ENCODE results near the gene MAEA.
A peak's percentile ranks its signal among the peaks of the same experiment; 100 is the strongest.

MAEA gene

GRCh38 chr4:1300466-1301455 is 11.1 kb downstream of the MAEA start:
- peak; percentile 54 for DNase-seq (ENCODE audit: low read depth)

DNA sequence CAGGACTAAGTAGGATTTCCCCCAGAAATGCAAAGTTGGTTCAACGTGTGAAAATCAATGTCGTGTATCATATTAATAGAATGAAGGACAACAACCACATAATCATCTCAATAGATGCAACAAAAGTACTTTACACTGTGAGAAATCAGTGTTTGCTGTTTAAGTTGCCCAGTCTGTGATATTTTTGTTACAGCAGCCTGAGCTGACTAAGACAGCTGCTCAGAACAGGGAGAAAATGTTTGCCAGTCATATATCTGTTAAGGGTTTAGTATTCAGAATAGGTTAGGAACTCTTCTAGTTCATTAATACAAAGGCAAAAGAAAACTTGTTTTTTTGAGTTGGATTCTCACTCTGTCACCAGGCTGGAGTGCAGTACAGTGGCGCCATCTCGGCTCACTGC is 12.5 kb downstream of the MAEA start:
- no peak for DNase-seq (ENCODE audit: low read depth)

DNA sequence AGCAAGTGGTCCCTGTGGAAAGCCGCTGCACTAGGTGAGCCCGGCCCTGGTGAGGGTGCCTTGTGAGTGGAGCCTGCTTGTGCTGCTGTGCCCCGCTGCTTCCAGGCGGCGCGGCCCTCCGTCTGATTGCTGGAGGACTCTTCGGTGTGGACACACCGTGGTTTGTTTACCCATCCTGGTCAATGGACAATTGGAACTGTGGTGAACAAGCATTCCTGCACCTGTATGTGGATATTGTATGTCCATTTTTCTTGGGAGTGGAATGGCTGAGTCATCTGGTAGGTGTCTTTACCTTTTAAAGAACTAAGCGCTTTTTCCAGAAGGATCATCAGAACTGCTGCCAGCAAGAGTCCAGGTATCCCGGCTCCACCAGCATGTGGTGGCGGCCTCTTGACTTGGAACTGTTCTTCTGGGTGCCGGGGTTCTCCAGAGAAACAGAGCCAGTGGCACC is 15.6 kb downstream of the MAEA start:
- no peak for DNase-seq (ENCODE audit: low read depth)

GRCh38 chr4:1305781-1306455 is 16.2 kb downstream of the MAEA start:
- DNase-seq (ENCODE audit: low read depth), result no peak

DNA sequence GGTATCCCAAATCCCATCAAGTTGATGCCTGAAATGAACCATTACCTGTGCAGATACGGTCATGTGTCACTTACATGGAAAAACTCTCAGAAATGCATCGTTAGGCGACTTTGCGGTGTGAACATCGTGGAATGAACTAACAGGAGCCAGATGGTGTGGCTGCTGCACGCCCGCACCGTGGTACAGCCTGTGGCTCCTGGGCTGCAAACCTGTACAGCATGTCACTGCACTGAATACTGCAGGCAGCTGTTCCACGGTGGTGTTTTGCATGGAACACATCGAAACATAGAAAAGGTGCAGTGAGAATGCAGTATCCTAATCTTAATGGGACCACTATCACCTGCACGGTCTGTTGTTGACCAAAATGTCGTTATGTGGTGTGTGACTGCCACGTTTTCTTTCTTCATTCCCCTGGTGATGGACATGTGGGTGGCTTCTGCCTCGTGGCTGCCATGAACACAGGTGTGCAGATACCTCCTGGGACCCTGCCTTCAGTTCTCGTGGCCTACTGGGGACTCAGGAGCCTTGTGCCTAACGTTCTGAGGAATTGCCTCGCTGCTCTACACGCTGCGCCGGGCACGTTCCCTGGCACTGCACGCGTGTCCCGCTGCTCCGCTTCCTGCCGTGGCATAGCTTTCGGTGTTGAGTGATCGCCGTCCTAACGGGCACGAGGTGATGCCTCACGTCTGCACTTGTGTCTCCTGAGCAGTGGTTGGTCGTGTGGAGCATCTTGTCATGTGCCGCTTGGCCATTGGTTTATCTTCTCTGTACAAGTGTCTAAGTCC is 18.5 kb downstream of the MAEA start:
- DNase-seq (ENCODE audit: low read depth), result no peak

DNA sequence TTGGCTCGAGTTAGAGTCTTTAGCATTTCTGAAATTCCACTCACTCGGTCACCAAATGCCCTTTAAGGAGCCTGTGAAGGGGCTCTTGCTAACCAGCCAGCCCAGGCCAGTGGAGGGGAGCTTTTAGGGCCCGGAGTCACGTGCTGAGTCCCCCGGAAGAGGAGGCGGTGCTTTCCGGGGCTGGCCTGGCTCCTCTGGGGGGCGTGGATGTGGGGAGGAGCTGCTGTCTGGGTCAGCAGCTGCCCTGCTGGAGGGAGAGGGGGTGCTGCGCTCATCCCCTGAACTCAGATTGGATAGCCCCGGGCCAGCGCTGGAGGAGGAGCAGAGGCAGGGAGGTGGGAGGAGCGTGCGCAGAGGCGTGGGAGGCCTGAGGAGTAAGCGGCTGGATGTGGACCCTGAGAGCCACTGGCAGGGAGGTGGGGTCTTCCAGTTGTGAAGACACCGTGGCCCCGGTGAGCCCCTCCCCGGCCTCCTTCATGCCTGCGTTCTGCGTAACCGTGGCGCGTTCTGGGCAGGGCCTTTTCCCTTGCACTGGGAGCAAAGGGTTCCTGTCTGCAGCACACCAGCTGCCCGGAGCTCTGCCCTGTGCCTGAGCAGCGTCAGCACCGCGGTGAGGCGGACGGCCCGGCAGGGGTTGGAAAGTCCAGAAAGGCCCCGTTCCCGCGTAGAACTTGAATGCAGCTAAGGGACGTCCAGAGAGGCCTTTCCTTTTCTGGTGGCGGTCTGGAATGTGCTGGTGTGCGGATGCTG is 19.7 kb downstream of the MAEA start:
- DNase-seq (ENCODE audit: low read depth), result peak; percentile 95

DNA sequence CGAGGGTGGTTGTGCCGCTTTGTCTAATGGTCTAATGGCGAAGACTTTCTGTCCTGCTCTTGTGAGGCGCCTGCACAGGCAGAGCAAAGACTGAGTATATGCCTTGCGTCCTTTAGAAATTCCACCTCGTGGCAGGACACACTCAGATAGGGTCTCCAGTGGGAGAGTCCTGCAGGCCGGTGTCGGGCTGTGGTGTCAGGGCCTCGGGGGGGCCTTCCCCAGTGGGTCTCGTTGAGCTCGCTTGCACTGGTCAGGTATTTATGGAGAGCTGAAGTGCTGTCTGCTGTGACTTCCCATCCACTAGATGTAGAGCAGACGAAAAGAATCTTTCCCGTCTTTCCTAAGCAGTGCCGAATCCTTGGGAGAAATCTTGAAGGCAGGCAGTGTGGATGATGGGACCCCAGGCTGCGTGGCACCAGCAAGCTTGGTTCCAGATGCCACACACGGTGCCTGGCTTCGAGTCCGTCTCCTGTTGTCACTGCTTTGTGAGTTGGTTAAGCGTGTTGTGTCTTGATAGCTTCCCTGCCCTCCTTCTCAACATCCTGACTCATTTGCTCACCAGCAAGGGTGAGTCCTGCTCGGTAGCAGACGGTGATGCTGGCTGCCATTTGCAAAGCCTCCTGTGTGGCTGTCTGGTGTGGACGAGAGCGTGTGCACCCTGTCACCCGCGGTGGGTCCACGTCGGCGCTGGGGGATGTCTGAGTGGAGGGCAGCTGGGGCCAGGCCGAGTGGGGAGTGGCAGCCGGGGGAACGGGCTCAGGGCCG is 20.5 kb downstream of the MAEA start:
- no peak for DNase-seq (ENCODE audit: low read depth)

- DNase-seq (ENCODE audit: low read depth), result no peak
Observed at GRCh38 chr4:1310796-1311631, 21.3 kb downstream of the MAEA start.

DNA sequence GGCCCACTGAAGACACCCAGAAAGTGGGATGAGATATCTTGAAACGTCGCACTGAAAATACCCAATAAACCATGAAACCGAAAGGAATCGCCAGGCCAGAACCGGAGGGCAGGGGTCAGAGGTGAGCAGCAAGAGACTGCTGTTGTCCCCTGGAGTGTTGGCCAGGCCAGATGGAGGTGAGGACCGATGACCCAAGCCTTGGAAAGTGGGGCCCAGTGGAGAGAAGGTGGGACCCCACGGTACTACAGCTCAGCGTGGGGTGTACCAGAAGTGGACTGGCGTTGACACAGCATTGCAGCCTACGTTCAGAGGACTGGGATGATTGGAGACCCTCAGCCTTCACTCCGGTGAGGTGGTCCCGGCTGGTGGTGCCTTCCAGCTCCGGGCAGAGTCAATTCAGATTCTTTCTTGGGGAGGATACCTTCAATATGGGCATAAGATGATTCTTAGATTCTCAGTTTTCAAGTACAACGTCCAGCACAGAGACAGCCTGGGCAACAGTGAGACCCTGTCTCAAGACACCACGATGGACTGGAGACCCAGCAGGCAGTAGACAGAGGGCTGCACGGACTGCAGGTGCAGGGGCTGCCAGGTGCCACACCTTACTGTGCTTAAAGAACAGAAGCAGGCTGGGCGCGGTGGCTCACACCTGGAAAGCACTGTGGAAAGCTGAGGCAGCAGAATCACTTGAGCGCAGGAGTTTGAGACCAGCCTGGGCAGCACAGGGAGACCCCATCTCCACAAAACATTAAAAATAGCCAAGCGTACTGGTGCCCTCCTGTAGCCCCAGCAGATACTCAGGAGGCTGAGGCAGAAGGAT is 23.3 kb downstream of the MAEA start:
- DNase-seq (ENCODE audit: low read depth), result no peak

- no peak for DNase-seq (ENCODE audit: low read depth)
Observed at GRCh38 chr4:1315306-1315705, 25.6 kb downstream of the MAEA start.

GRCh38 chr4:1315836-1316536 is 26.3 kb downstream of the MAEA start:
- no peak for DNase-seq (ENCODE audit: low read depth)

DNA sequence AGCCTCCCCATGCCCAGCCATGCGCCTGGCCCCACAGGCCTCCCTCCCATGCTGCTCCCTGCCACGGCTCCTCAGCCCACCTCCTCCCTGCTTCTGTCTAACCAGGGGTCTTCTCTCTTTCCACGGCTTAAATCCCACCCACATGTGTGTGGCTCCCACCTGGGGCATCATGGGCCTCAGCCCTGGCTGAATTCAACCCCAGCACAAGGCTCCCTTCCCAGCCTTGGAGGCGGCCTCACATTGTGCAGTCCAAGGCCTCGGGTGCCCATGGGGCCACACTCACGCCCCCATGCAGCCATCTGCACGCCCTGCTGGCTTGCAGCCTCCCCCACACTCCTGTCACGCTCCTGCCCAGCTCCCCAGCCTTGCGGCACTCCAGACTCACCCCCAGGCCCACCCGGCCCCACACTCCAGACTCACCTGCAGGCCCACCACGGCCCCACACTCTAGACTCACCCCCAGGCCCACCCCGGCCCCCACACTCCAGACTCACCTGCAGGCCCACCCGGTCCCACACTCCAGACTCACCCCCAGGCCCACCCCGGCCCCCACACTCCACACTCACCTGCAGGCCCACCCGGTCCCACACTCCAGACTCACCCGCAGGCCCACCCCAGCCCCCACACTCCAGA is 27.0 kb downstream of the MAEA start:
- no peak for DNase-seq (ENCODE audit: low read depth)

DNA sequence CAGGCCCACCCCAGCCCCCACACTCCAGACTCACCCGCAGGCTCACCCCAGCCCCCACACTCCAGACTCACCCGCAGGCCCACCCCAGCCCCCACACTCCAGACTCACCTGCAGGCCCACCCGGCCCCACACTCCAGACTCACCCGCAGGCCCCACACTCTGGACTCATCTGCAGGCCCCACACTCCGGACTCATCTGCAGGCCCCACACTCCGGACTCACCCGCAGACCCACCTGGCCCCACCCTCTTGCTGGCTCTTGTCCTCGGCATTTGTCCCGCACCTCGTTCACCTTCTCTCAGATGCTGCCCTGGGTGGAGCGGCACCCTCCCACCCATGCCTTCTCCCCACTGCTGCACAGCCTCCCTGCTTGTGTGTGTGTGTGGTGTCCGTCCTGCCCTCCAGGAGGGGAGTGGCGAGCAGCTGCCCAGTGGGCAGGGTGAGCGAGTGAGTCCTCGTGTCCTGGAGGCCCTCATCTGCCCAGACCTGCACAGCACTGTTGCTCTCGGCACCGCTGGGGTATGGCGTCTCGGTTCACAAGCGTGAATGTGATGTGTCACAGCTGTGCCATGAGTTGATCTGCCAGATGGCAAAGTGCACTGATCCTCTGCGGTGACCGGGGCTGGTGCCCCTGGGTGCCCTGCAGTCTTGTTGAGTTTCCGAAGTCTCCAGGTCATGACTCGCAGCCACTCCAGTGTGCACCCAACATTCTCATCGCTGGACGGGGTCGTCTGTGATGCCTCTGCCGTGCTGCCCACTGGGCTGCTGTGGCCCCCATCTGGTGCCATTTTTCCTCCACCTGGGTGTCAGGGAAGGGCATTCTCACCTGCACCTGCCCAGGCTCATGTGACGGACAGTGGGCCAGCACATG is 27.7 kb downstream of the MAEA start:
- no peak for DNase-seq (ENCODE audit: low read depth)

- DNase-seq (ENCODE audit: low read depth), result no peak
Observed at GRCh38 chr4:1318046-1318375, 28.3 kb downstream of the MAEA start.

GRCh38 chr4:1318488-1319213 is 29.0 kb downstream of the MAEA start:
- no peak for DNase-seq (ENCODE audit: low read depth)

GRCh38 chr4:1321486-1321885 is 31.8 kb downstream of the MAEA start:
- no peak for DNase-seq (ENCODE audit: low read depth)

Data from fibroblast of gingiva (primary cell).